GM12892 (cell line): ENCODE measurements around the gene DDX27.

Source experiments
- POLR2A ChIP-seq: IDR thresholded peaks from 2 replicates; pipeline ENCODE4 v1.6.1; 2011; ENCODE audit warnings: low read depth, low read length, control low read depth
- POLR2AphosphoS5 ChIP-seq: IDR thresholded peaks from 2 replicates; pipeline ENCODE4 v1.6.1; 2011; ENCODE audit warnings: low read depth, low read length, control low read depth
- TAF1 ChIP-seq: IDR thresholded peaks from 2 replicates; pipeline ENCODE4 v1.6.1; 2011; ENCODE audit warnings: low read depth, mild to moderate bottlenecking, control low read depth, low read length, borderline replicate concordance

DNA sequence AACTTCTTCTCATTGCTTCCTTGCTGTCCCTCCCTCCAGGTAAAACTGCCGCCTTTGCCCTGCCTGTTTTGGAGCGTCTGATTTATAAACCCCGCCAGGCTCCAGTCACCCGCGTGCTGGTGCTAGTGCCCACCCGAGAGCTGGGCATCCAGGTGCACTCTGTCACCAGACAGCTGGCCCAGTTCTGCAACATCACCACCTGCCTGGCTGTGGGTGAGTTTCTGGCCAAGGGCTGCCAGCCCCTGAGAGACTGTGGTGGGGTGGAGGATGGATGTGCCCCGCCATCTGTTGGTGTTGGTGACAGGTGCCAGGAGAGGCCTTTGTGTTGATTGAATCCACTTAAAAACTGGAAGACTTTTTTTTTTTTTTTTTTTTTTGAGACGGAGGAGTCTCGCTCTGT is 9.5 kb downstream of the DDX27 start:
- TF ChIP-seq POLR2A (no peak), POLR2AphosphoS5 (no peak), TAF1 (no peak)
